Liver (tissue), 9 donors: Measurements from ENCODE around the gene CFAP54. TPM values are rescaled to one million over a fixed set of nuclear protein-coding genes. Genes with fewer than 3 reads are reported as not detected.

Experiments
- DNase-seq: peaks from one replicate; pipeline ENCODE4 v3.0.0-alpha.2; 2017; ENCODE audit warnings: low spot score
- H3K27ac ChIP-seq, 2 donors: one replicate each; pipeline ENCODE4 v1.7.0; 2013; ENCODE audit warnings: inconsistent platforms in 2 of 2, low read length in 2 of 2, control low read depth in 1 of 2, low read depth in 1 of 2, mild to moderate bottlenecking in 1 of 2
- H3K27me3 ChIP-seq, 4 donors: one replicate each; pipeline versions ENCODE4 v1.6.1 to v1.7.0; 2013; ENCODE audit warnings: low read length in 3 of 4, inconsistent platforms in 1 of 4, mild to moderate bottlenecking in 1 of 4, moderate library complexity in 1 of 4; ENCODE audit not compliant: control insufficient read depth in 4 of 4, insufficient read depth in 4 of 4
- H3K36me3 ChIP-seq, 4 donors: one replicate each; pipeline versions ENCODE4 v1.6.1 to v1.7.0; 2013; ENCODE audit warnings: low read length in 3 of 4, mild to moderate bottlenecking in 3 of 4, low read depth in 1 of 4, moderate library complexity in 1 of 4; ENCODE audit not compliant: control insufficient read depth in 4 of 4, insufficient read depth in 3 of 4
- H3K4me1 ChIP-seq, 4 donors: one replicate each; pipeline versions ENCODE4 v1.6.1 to v1.7.0; 2013; ENCODE audit warnings: low read length in 3 of 4, mild to moderate bottlenecking in 3 of 4, moderate library complexity in 1 of 4; ENCODE audit not compliant: control insufficient read depth in 4 of 4, insufficient read depth in 4 of 4
- H3K4me3 ChIP-seq, 3 donors: one replicate each; pipeline versions ENCODE4 v1.6.1 to v1.7.0; 2013; ENCODE audit warnings: low read length in 3 of 3, control low read depth in 1 of 3, low read depth in 1 of 3, mild to moderate bottlenecking in 1 of 3
- H3K9ac ChIP-seq, 2 donors: one replicate each; pipeline ENCODE4 v1.7.0; 2013; ENCODE audit warnings: low read length in 2 of 2, mild to moderate bottlenecking in 2 of 2, moderate library complexity in 2 of 2, control low read depth in 1 of 2, low read depth in 1 of 2
- H3K9me3 ChIP-seq, 4 donors: one replicate each; pipeline versions ENCODE4 v1.6.1 to v1.7.0; 2013; ENCODE audit warnings: low read length in 3 of 4; ENCODE audit not compliant: control insufficient read depth in 4 of 4
- EGR1 ChIP-seq, 2 donors: IDR thresholded peaks; 2 replicates each; pipeline ENCODE4 v1.6.1; 2016 to 2018; ENCODE audit warnings: antibody characterized with exemption in 2 of 2, low read depth in 2 of 2
- FOXA1 ChIP-seq: IDR thresholded peaks from 2 replicates; pipeline ENCODE4 v1.6.1; 2016; ENCODE audit warnings: antibody characterized with exemption
- FOXA2 ChIP-seq: IDR thresholded peaks from 2 replicates; pipeline ENCODE4 v1.6.1; 2016; ENCODE audit warnings: antibody characterized with exemption
- GABPA ChIP-seq, 2 donors: IDR thresholded peaks in 1 of 2; conservative IDR thresholded peaks in 1 of 2; 2 replicates each; pipeline ENCODE4 v1.6.1; 2016; ENCODE audit warnings: antibody characterized with exemption in 2 of 2, mild to moderate bottlenecking in 1 of 2, moderate library complexity in 1 of 2
- HNF4A ChIP-seq, 2 donors: conservative IDR thresholded peaks; 2 replicates each; pipeline ENCODE4 v1.6.1; 2016; ENCODE audit warnings: antibody characterized with exemption in 2 of 2, mild to moderate bottlenecking in 2 of 2
- HNF4G ChIP-seq: IDR thresholded peaks from 2 replicates; pipeline ENCODE4 v1.6.1; 2016; ENCODE audit warnings: antibody characterized with exemption
- JUND ChIP-seq, 2 donors: IDR thresholded peaks; 2 replicates each; pipeline ENCODE4 v1.6.1; 2016; ENCODE audit warnings: antibody characterized with exemption in 2 of 2
- NR2F2 ChIP-seq: IDR thresholded peaks from 2 replicates; pipeline ENCODE4 v1.6.1; 2016; ENCODE audit warnings: antibody characterized with exemption
- RAD21 ChIP-seq, 2 donors: IDR thresholded peaks; 2 replicates each; pipeline ENCODE4 v1.6.1; 2016; ENCODE audit warnings: antibody characterized with exemption in 2 of 2, mild to moderate bottlenecking in 2 of 2
- RXRA ChIP-seq, 2 donors: IDR thresholded peaks; 2 replicates each; pipeline ENCODE4 v1.6.1; 2017 to 2018; ENCODE audit warnings: antibody characterized with exemption in 2 of 2, mild to moderate bottlenecking in 1 of 2
- SP1 ChIP-seq: IDR thresholded peaks from 2 replicates; pipeline ENCODE4 v1.6.1; 2018; ENCODE audit warnings: antibody characterized with exemption, mild to moderate bottlenecking
- TAF1 ChIP-seq: conservative IDR thresholded peaks from 2 replicates; pipeline ENCODE4 v1.6.1; 2016; ENCODE audit warnings: antibody characterized with exemption, mild to moderate bottlenecking
- YY1 ChIP-seq: IDR thresholded peaks from 2 replicates; pipeline ENCODE4 v1.6.1; 2016; ENCODE audit warnings: antibody characterized with exemption, mild to moderate bottlenecking
- ZBTB33 ChIP-seq: IDR thresholded peaks from 2 replicates; pipeline ENCODE4 v1.6.1; 2016; ENCODE audit warnings: antibody characterized with exemption
- WGBS: extraction: QIAGEN DNeasy Blood & Tissue Kit; methylation state at CpG from one replicate; pipeline ENCODE4 v1.1.7; 2013; 5-methylcytosine and 5-hydroxymethylcytosine counted together
- polyA plus RNA-seq, 2 donors: library from polyadenylated mRNA; stranded (reverse) in 1 of 2; unstranded in 1 of 2; fragments of 200-250 nt in 1 of 2; fragments of >200 nt in 1 of 2; fragmentation: Nextera tagmentation in 1 of 2; extraction: Ambion mirVana in 1 of 2; gene quantifications; one replicate each; pipeline versions ENCODE4 v1.2.1 to v1.2.3, GENCODE V29; 2013 to 2015
- total RNA-seq, 2 donors: library from RNA; depleted of rRNA; stranded (reverse); fragments of >200 nt; gene quantifications; one replicate each; pipeline ENCODE4 v1.2.3, GENCODE V29; 2014
- TF ChIP-seq, protein P1 (sequence below): IDR thresholded peaks from 2 replicates; pipeline ENCODE4 v1.6.1; 2016; ENCODE audit warnings: antibody characterized with exemption
- TF ChIP-seq, protein P2 (sequence below): IDR thresholded peaks from 2 replicates; pipeline ENCODE4 v1.6.1; 2016; ENCODE audit warnings: antibody characterized with exemption, mild to moderate bottlenecking
- donor health status: healthy.
- donor health status: healthy.
- donor health status: healthy.
- donor health status: healthy.
- donor health status: healthy.

The CFAP54 gene
- total and polyA plus RNA-seq, 4 donors: 0.01 to 0.19 (median 0.15) TPM

GRCh38 chr12:96698521-96698920, 209.1 kb downstream of the CFAP54 start (continued):
- no peak for TF ChIP-seq TAF1
- no peak for TF ChIP-seq HNF4A (conservative IDR thresholded peaks at IDR 0.05)
- TF ChIP-seq FOXA2: no peak
- no peak for TF ChIP-seq JUND (IDR thresholded peaks at IDR 0.05)
- TF ChIP-seq, protein P1, sequence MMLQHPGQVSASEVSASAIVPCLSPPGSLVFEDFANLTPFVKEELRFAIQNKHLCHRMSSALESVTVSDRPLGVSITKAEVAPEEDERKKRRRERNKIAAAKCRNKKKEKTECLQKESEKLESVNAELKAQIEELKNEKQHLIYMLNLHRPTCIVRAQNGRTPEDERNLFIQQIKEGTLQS: no peak
- TF ChIP-seq ZBTB33: no peak

- H3K27ac ChIP-seq: no peak overlapping the region
- H3K9me3 ChIP-seq: no peaks in the 10 kb centered on the region
- H3K4me3 ChIP-seq: no peak overlapping the region
- no peaks in the 10 kb centered on the region for H3K4me1 ChIP-seq
- no peaks in the 10 kb centered on the region for H3K36me3 ChIP-seq
- H3K27me3 ChIP-seq: peaks cover 0 to 3% (median 1%) of the 10 kb centered on the region in 4 donors
- no peak for TF ChIP-seq RAD21 (IDR thresholded peaks at IDR 0.05)
- no peak for TF ChIP-seq GABPA (IDR thresholded peaks at IDR 0.05 in 1 of 2, conservative IDR thresholded peaks at IDR 0.05 in 1 of 2)
- TF ChIP-seq NR2F2: no peak
- no peak for TF ChIP-seq EGR1 (IDR thresholded peaks at IDR 0.05; ENCODE audit: low read depth in 2 of 2)
- no peak for TF ChIP-seq SP1
- no peak for TF ChIP-seq RXRA (IDR thresholded peaks at IDR 0.05)
- TF ChIP-seq HNF4A (conservative IDR thresholded peaks at IDR 0.05): no peak
- TF ChIP-seq YY1: no peak
- no peak for TF ChIP-seq ZBTB33
- no peak for TF ChIP-seq JUND (IDR thresholded peaks at IDR 0.05)
- TF ChIP-seq, protein P2, sequence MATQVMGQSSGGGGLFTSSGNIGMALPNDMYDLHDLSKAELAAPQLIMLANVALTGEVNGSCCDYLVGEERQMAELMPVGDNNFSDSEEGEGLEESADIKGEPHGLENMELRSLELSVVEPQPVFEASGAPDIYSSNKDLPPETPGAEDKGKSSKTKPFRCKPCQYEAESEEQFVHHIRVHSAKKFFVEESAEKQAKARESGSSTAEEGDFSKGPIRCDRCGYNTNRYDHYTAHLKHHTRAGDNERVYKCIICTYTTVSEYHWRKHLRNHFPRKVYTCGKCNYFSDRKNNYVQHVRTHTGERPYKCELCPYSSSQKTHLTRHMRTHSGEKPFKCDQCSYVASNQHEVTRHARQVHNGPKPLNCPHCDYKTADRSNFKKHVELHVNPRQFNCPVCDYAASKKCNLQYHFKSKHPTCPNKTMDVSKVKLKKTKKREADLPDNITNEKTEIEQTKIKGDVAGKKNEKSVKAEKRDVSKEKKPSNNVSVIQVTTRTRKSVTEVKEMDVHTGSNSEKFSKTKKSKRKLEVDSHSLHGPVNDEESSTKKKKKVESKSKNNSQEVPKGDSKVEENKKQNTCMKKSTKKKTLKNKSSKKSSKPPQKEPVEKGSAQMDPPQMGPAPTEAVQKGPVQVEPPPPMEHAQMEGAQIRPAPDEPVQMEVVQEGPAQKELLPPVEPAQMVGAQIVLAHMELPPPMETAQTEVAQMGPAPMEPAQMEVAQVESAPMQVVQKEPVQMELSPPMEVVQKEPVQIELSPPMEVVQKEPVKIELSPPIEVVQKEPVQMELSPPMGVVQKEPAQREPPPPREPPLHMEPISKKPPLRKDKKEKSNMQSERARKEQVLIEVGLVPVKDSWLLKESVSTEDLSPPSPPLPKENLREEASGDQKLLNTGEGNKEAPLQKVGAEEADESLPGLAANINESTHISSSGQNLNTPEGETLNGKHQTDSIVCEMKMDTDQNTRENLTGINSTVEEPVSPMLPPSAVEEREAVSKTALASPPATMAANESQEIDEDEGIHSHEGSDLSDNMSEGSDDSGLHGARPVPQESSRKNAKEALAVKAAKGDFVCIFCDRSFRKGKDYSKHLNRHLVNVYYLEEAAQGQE: no peak
- TF ChIP-seq FOXA1: no peak
- TF ChIP-seq, protein P1: no peak
- TF ChIP-seq FOXA2: no peak
- no peak for TF ChIP-seq HNF4G
- no peak overlapping the region for H3K9ac ChIP-seq
- DNase-seq: no peak
- 95% methylated on average over 8 of the region's 8 CpGs for WGBS
Observed at GRCh38 chr12:96698965-96699364, 209.6 kb downstream of the CFAP54 start.
